Measurements from ENCODE around the gene OR2B2.

Gene OR2B2

DNA sequence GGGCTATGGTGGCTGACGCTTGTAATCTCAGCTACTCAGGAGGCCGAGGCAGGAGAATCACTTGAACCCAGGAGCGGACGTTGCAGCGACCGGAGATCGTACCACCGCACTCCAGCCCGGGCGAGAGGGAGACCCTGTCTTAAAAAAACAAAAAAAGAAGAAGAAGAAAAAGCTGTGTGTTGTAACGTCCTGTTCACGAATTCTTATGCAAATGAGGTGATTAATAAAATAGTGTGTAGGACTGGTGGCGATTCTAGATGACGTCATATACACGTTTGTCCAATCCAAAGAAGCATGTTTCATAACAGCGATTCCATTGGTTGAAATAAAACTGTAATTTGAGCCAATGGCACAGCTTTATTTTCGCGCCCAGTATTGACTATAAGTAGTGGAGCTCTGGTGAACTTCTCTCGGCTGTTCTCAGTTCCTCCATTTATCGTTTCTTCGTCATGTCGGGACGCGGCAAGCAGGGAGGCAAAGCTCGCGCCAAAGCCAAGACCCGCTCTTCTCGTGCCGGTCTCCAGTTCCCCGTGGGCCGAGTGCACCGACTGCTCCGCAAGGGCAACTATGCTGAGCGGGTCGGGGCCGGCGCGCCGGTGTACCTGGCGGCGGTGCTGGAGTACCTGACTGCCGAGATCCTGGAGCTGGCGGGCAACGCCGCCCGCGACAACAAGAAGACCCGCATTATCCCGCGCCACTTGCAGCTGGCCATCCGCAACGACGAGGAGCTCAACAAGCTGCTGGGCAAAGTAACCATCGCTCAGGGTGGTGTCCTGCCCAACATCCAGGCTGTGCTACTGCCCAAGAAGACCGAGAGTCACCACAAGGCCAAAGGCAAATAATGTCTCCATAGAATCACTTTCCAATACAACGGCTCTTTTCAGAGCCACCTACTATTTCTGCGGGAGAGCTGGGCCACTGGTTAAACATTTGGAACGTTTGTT, 47.0 kb downstream of the OR2B2 start:
- ChIA-PET CTCF (interaction anchor here (0.7 to 1.0 kb wide), 3 partner anchors 31 to 139 kb away, joined by 3 to 4 read pairs (median 4); no protein-coding TSS in a partner anchor), POLR2A (ENCODE audit: low non-redundant PET) (interaction anchor here (0.6 to 5.5 kb wide), 10 partner anchors 17 to 1839 kb away, joined by 3 to 84 read pairs (median 6); a partner anchor contains a TSS)
- H3K27ac ChIP-seq: peak overlapping the region; percentile 95
- DNase-seq (ENCODE audit: low spot score): peak; percentile 98
- TF ChIP-seq, protein P1, sequence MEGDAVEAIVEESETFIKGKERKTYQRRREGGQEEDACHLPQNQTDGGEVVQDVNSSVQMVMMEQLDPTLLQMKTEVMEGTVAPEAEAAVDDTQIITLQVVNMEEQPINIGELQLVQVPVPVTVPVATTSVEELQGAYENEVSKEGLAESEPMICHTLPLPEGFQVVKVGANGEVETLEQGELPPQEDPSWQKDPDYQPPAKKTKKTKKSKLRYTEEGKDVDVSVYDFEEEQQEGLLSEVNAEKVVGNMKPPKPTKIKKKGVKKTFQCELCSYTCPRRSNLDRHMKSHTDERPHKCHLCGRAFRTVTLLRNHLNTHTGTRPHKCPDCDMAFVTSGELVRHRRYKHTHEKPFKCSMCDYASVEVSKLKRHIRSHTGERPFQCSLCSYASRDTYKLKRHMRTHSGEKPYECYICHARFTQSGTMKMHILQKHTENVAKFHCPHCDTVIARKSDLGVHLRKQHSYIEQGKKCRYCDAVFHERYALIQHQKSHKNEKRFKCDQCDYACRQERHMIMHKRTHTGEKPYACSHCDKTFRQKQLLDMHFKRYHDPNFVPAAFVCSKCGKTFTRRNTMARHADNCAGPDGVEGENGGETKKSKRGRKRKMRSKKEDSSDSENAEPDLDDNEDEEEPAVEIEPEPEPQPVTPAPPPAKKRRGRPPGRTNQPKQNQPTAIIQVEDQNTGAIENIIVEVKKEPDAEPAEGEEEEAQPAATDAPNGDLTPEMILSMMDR (conservative IDR thresholded peaks at IDR 0.05; ENCODE audit: low read depth): no peak

DNA sequence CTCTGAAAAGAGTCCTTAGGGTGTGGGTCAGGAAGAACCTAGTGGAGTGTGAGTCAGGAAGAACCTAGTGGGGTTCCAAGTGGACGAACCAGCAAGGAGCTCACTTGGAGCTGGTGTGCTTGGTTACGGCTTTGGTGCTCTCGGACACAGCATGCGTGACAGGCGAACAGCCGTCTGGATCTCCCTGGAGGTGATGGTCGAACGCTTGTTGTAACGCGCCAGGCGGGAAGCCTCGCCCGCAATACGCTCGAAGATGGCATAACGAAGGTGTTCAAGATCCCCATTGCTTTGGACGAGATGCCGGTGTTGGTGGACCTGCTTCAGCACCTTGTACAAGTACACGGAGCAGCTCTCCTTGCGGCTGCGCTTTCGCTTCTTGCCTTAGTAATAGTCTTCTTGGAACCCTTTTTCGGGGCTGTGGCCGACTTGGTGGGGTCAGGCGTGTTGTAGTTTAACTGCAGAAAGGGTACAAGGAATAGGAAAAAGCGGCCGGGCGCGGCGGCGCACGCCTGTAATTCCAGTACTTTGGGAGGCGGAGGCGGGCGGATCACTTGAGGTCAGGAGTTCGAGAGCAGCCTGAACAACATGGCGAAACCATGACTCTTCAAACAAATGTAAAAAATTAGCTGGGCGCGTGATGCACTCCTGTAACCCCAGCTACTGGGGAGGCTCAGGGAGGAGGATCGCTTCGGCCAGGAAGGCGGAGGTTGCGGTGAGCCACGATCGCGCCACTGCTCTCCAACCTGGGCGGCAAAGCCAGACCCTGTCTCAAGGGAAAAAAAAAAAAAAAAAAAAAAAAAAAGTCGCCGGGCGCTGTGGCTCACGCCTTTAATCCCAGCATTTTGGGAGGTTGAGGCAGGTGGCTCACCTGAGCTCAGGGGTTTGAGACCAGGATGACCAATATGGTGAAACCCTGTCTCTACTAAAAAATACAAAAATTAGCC, 48.0 kb downstream of the OR2B2 start:
- POLR2A ChIA-PET (ENCODE audit: low non-redundant PET): interaction anchor here (0.6 to 5.5 kb wide), 6 partner anchors 16 to 1592 kb away, joined by 3 to 84 read pairs (median 12); a partner anchor contains a TSS
- peak overlapping the region; percentile 95 for H3K27ac ChIP-seq
- TF ChIP-seq, protein P1 (conservative IDR thresholded peaks at IDR 0.05; ENCODE audit: low read depth): no peak
- CTCF ChIA-PET: interaction anchor here (0.6 kb wide), 1 partner anchor 14 kb away, joined by 3 read pairs; no protein-coding TSS in a partner anchor
- no peak for DNase-seq (ENCODE audit: low spot score)

DNA sequence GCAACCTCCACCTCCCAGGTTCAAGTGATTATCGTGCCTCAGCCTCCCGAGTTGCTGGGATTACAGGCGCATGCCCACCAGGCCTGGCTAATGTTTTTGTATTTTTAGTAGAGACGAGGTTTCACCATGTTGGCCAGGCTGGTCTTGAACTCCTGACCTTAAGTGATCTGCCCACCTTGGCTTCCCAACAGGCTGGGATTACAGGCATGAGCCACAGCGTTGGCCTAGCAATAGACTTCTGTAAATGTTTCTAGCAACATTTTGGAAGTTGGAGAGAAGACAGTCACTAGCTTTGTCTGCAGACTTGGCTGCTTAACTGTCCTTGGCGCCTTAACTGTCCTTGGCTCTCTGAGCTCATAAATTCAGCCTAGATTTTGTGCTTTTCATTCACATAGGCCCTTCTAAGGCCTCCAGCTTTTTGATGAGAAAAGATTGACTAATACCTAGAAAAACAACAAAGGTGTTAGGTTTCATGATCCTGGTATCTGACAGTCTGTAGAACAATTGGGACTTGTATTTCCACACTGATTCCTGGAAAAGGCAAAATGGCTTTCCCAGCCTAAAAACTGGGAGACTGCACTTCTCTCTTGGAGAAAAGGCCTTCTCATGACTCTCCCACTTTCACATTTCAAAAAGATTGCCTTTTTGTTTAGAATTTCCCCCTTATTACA, 49.7 kb downstream of the OR2B2 start:
- POLR2A ChIA-PET (ENCODE audit: low non-redundant PET): no interaction called here
- no peak overlapping the region for H3K27ac ChIP-seq
- CTCF ChIA-PET: no interaction called here
- DNase-seq (ENCODE audit: low spot score): no peak
- TF ChIP-seq, protein P1 (conservative IDR thresholded peaks at IDR 0.05; ENCODE audit: low read depth): no peak

DNA sequence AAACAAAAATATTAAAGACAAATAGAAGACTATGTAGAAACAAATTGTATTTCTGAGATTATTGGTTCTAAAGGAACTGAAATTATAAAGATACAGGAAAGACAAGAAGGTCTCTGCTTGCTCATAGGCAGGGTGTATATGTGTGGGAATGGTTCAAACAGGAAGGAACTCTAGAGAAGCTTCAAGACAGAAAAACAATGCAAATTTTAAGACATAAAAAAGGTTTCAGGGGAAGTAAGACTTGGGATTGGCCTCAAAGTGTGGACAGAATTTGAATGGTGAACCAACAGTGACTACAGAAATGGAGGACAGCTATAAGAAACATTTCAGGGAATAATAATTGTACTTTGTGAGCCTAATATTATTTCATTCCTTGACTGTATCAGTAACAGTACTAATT, 50.3 kb downstream of the OR2B2 start:
- H3K27ac ChIP-seq: no peak overlapping the region
- TF ChIP-seq, protein P1 (conservative IDR thresholded peaks at IDR 0.05; ENCODE audit: low read depth): no peak
- ChIA-PET CTCF (interaction anchor here (0.6 kb wide), 1 partner anchor 10 kb away, joined by 3 read pairs; no protein-coding TSS in a partner anchor), POLR2A (ENCODE audit: low non-redundant PET) (no interaction called here)
- DNase-seq (ENCODE audit: low spot score): no peak

DNA sequence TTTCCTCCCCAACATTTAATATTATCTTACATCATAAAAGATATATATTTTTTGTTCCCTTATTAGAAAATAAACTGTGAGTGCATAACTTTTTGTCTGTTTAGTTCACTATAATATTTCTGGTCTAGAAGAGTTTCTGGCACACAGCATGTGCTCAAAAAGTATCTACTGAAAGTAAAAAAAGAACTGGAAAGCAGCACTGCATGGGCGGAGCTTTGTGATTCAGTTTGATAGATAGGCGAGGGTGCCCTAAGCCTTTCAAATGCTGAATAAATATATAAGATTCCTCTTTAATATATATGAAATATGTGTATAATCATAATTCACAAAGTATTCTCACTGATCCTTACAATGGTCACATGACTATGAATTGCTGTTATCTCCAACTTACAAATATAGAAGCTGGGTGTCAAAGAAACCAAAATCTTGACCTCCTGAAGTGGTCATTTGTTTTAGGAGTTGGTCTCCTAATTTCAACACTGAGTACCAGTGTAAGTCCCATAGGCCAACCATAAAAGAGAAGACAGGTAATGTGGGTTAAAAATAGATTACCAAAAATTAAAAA, 50.8 kb downstream of the OR2B2 start:
- DNase-seq (ENCODE audit: low spot score): no peak
- POLR2A ChIA-PET (ENCODE audit: low non-redundant PET): no interaction called here
- CTCF ChIA-PET: interaction anchor here (0.6 kb wide), 1 partner anchor 10 kb away, joined by 3 read pairs; no protein-coding TSS in a partner anchor
- no peak overlapping the region for H3K27ac ChIP-seq
- TF ChIP-seq, protein P1 (conservative IDR thresholded peaks at IDR 0.05; ENCODE audit: low read depth): no peak

Measured in RWPE1 (cell line).